Stimulated activated CD8-positive, alpha-beta memory T cell treated with anti-CD3 and anti-CD28 coated beads, Interleukin-12 subunit alpha, Interleukin-12 subunit beta, amount 100 ng/mL, for 4 hours (primary cell): ENCODE data around the gene TRAF4.

Source experiments
- DNase-seq: peaks from one replicate; pipeline ENCODE4 v3.0.0-alpha.2; 2020; ENCODE audit warnings: low read depth

TRAF4 gene

GRCh38 chr17:28743243-28744103 lies at the start of gene TRAF4:
Gene TRAF4, plus strand, starts transcription at chr17:28744011. Its CDS starts 102 bp downstream, at chr17:28744113.
- peak; percentile 69 for DNase-seq

- DNase-seq, result no peak
These were observed 45.4 kb upstream of the TRAF4 start for GRCh38 chr17:28698253-28698941.

- DNase-seq, result no peak
These were observed 43.5 kb upstream of the TRAF4 start for GRCh38 chr17:28700278-28700677.

- DNase-seq, result no peak
These were observed 42.9 kb upstream of the TRAF4 start for GRCh38 chr17:28700830-28701492.

- DNase-seq, result no peak
These were observed 41.6 kb upstream of the TRAF4 start for GRCh38 chr17:28702026-28702751.

- DNase-seq, result no peak
These were observed 41.1 kb upstream of the TRAF4 start for GRCh38 chr17:28702752-28703150.

GRCh38 chr17:28703552-28704218 lies 40.1 kb upstream of the TRAF4 start:
- DNase-seq, result no peak

GRCh38 chr17:28704219-28704858 lies 39.5 kb upstream of the TRAF4 start:
- no peak for DNase-seq

- no peak for DNase-seq
These were observed 38.6 kb upstream of the TRAF4 start for GRCh38 chr17:28705074-28705659.

GRCh38 chr17:28705728-28706334 lies 38.0 kb upstream of the TRAF4 start:
- DNase-seq, result no peak

- DNase-seq, result no peak
These were observed 37.1 kb upstream of the TRAF4 start for GRCh38 chr17:28706471-28707338.

- DNase-seq, result no peak
These were observed 36.5 kb upstream of the TRAF4 start for GRCh38 chr17:28707339-28707720.

GRCh38 chr17:28710861-28711722 lies 32.7 kb upstream of the TRAF4 start:
- peak; percentile 74 for DNase-seq

- no peak for DNase-seq
These were observed 32.1 kb upstream of the TRAF4 start, which contains the start of gene PROCA1 for GRCh38 chr17:28711723-28712031. Gene PROCA1, minus strand, starts transcription at chr17:28711888. Its CDS starts 228 bp downstream, at chr17:28711660.

- no peak for DNase-seq
These were observed 31.6 kb upstream of the TRAF4 start for GRCh38 chr17:28712032-28712704.

GRCh38 chr17:28712705-28713415 lies 31.0 kb upstream of the TRAF4 start:
- no peak for DNase-seq

- no peak for DNase-seq
These were observed 29.5 kb upstream of the TRAF4 start for GRCh38 chr17:28714281-28714680.
